KOPT-K1 (cell line): ENCODE measurements around the gene FZD7.

Experiments
- H3K27ac ChIP-seq: fragments of 200-600 bp; sonication (generic); 2 replicates; pipeline ENCODE4 v1.5.1; 2016; ENCODE audit warnings: antibody characterized with exemption, mild to moderate bottlenecking, low read depth, low read length; ENCODE audit not compliant: poor library complexity, severe bottlenecking
- H3K36me3 ChIP-seq: fragments of 200-600 bp; sonication (generic); 2 replicates; pipeline ENCODE4 v1.5.1; 2017; ENCODE audit warnings: antibody characterized with exemption, mild to moderate bottlenecking, low read length, moderate library complexity; ENCODE audit not compliant: insufficient read depth
- H3K9me3 ChIP-seq: fragments of 200-600 bp; sonication (generic); 2 replicates; pipeline ENCODE4 v1.5.1; 2017; ENCODE audit warnings: antibody characterized with exemption, low read length, mild to moderate bottlenecking; ENCODE audit not compliant: insufficient read depth, poor library complexity, severe bottlenecking

FZD7 gene

DNA sequence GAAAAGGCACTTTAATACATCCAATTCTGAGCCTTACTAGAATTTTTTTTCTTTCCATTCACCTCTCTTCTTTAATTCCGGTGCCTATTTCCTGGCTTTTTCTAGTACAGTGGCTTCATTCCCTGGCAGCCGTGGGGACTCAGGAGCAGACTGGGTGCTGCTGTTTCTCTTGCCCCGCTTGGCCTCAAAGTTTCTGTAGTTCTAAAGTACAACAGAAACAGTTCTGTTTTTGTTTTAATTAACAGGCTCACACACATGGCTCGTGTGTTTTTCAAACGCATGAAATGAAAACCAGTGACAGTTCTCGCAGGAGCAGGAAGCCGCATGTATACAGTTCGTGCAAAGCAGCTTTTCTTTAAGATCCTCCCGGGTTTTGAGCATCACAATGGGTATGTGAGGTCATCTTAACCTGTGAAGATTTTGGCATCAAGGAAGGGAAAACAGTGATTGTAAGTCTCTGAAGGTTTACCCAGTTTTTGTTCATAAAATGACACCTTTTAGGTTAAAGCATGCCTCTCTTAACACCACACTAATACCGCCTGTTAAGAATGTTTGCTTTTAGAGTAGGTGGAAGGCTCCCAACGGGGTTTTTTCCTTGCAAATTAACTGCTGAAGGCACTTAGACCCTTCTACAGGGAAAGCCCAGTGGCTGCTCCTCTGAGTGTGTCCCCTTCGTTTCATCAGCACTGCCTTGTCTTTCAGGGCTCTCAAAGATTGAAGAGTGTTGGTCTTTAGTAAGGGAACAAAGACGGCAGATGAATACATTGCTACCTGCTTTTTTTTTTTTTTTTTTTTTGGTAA is 5.8 kb downstream of the FZD7 start:
- Histone ChIP-seq H3K27ac (no peak overlapping the region), H3K36me3 (no peaks in the 10 kb centered on the region), H3K9me3 (no peaks in the 10 kb centered on the region)

DNA sequence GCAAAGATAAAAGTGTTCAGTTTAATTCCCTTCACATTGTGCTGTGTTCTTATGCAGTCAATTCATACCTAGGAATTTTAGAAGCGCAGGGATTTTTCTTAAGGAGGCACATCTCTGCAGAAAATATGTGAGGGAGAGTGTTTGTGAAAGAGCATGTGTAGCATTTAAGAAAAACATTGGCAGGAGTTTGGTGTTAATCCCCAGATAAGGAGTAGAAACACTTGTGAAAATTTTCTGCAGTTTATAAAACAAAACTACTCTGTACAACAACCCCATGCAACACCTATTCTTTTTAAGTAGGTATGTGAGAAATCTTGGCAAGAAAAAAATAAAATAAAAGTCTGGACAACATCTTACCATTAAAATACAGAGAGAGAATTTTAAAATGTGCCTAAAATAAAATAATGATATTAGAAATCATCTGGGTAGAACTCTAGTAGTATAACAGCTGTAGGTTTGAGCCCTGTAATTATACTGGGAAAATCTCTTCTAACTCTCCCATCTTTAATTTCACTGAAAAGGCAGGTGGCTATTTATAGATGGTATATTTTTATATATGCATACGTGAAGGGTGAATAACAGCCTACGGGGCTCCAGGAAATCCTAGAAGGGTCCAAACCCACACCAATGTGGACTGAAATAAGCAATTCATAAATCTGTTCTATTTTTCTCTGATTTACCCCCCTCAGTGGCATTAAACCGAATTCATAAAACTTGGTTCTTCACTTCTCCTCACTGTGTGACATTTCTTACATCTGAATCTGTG is 6.6 kb downstream of the FZD7 start:
- Histone ChIP-seq H3K36me3 (no peaks in the 10 kb centered on the region), H3K9me3 (no peaks in the 10 kb centered on the region), H3K27ac (no peak overlapping the region)

DNA sequence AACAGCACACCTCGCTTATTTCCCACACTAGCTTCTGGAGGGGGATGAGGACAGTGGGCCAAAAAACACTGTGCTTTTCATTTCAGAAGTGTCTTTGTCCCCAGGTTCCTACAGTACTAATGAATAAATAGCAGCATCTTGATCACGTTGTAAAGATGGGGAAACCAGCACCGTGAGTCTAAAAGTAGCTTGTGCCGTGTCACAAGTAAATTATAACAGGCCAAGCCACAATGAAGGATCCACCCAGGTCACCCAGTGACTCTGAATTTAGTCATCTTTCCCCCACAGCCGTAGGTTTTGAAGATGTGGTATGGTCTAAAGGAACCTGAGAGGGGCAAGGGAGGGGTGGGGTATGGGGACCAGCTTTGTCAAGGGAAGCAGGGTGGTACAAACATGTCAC is 8.8 kb downstream of the FZD7 start:
- no peak overlapping the region for H3K27ac ChIP-seq
- no peaks in the 10 kb centered on the region for H3K9me3 ChIP-seq
- H3K36me3 ChIP-seq, result no peaks in the 10 kb centered on the region

- Histone ChIP-seq H3K27ac (no peak overlapping the region), H3K36me3 (no peaks in the 10 kb centered on the region), H3K9me3 (no peaks in the 10 kb centered on the region)
Observed at GRCh38 chr2:202043475-202043874, 9.8 kb downstream of the FZD7 start.

DNA sequence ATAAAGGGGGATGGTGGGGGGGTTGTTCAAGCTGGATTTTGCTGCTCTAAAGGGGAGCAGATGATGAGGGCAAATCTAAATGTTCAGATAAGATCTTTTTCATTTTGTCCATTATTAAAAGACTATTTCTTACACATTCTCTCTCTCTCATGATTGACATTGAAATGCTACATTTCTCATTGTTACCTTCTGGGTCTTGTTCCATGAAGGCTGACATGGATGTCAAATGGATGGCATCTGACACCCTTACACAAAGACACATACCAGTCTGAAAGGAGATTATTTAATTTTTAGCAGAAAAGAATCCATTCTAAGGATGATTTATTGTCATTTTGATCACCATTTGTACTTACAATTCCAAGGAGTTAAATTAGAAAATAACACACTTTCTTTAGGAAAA is 11.1 kb downstream of the FZD7 start:
- H3K36me3 ChIP-seq, result no peaks in the 10 kb centered on the region

DNA sequence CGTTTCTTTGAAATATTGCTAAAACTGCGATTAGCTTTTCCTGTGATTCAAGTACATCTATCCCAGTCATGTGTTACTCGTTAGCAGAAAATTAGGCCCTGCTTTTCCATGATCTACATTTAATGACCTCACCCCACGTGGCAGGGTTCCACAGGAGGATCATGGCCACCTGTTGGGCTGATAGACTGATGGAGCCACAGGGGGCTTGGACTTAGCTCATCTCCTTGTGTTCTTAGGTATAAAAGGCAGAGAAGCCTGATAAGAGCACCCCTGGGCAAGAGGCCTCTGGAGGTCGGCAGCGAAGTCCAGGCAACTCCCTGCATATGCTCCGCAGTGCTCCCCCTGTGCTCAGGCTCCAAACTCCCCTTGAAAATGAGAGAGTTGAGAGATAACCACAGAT is 12.9 kb downstream of the FZD7 start:
- H3K36me3 ChIP-seq, result no peaks in the 10 kb centered on the region
- no peak overlapping the region for H3K27ac ChIP-seq
- no peaks in the 10 kb centered on the region for H3K9me3 ChIP-seq

More for the DNA sequence above, 11.1 kb downstream of the FZD7 start:
- Histone ChIP-seq H3K9me3 (no peaks in the 10 kb centered on the region), H3K27ac (no peak overlapping the region)

DNA sequence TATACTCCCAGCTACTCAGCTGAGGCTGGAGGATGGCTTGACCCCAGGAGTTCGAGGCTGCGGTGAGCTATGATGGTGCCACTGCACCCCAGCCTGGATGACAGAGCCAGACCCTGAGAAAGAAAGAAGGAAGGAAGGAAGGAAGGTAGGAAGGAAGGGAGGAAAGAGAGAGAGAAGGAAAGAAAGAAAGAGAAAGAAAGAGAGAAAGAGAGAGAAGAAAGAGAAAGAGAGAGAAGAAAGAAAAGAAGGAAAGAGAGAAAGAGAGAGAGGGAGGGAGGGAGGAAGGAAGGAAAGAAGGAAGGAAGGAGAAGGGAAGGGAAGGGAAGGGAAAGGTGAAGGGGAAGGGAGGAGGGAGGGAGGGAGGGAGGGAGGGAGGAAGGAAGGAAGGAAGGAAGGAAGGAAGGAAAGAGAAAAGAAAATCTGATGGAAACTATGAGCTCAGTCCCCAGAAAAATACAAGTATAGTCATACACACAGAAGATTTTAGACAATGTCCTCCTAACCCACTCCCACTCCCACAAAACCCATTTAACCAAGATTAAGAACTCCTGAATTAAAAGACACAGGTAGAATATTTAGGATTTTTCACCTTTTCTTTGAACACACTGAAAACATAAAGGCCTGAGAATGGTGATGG is 15.6 kb downstream of the FZD7 start:
- Histone ChIP-seq H3K27ac (no peak overlapping the region), H3K36me3 (no peaks in the 10 kb centered on the region), H3K9me3 (no peaks in the 10 kb centered on the region)

GRCh38 chr2:202049840-202050239 is 16.2 kb downstream of the FZD7 start:
- no peaks in the 10 kb centered on the region for H3K36me3 ChIP-seq
- no peak overlapping the region for H3K27ac ChIP-seq
- no peaks in the 10 kb centered on the region for H3K9me3 ChIP-seq

- H3K36me3 ChIP-seq, result no peaks in the 10 kb centered on the region
- no peak overlapping the region for H3K27ac ChIP-seq
- H3K9me3 ChIP-seq, result no peaks in the 10 kb centered on the region
Observed at GRCh38 chr2:202050652-202051051, 17.0 kb downstream of the FZD7 start.

- Histone ChIP-seq H3K9me3 (no peaks in the 10 kb centered on the region), H3K27ac (no peak overlapping the region), H3K36me3 (no peaks in the 10 kb centered on the region)
Observed at GRCh38 chr2:202051499-202052161, 18.0 kb downstream of the FZD7 start.

DNA sequence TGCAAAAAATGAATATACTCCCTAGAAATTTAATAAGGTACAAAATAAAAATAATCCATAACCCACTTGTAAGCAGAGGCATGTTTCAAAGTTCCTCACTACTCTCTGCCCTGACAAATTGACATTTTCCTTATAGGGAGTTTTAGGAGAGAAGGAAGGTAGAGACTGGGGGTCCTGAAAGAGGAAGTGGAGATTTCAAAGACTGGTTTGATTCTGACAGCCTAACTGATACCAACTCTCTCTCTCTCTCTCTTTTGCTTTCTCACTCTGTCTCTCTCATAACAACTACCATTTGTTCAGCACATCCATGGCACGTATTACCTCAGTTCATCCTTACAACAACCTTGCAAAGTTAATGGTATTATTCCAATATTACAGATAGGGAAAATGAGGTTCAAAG is 18.6 kb downstream of the FZD7 start:
- H3K9me3 ChIP-seq, result no peaks in the 10 kb centered on the region
- no peaks in the 10 kb centered on the region for H3K36me3 ChIP-seq
- no peak overlapping the region for H3K27ac ChIP-seq

GRCh38 chr2:202054679-202055078 is 21.0 kb downstream of the FZD7 start:
- H3K27ac ChIP-seq, result no peak overlapping the region
- no peaks in the 10 kb centered on the region for H3K9me3 ChIP-seq
- H3K36me3 ChIP-seq, result no peaks in the 10 kb centered on the region

- H3K36me3 ChIP-seq, result no peaks in the 10 kb centered on the region
- no peaks in the 10 kb centered on the region for H3K9me3 ChIP-seq
- no peak overlapping the region for H3K27ac ChIP-seq
Observed at GRCh38 chr2:202056611-202057010, 23.0 kb downstream of the FZD7 start.

DNA sequence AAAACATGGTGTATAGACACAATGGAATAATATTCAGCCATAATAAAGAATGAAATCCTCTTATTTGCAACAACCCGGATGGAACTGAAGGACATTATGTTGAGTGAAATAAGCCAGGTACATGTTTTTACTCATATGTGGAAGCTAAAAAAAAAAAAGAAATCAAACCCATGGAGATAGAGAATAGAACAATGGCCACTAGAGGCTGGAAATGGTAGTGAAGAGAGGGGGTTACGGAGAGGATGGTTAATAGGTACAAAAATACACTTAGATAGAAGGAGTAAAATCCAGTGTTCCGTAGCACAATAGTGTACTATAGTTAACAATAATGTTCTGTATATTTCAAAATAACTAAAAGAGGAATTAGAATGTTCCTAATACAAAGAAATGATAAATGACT is 26.6 kb downstream of the FZD7 start:
- Histone ChIP-seq H3K27ac (no peak overlapping the region), H3K36me3 (no peaks in the 10 kb centered on the region)

GRCh38 chr2:202061695-202062094 is 28.0 kb downstream of the FZD7 start:
- Histone ChIP-seq H3K9me3 (no peaks in the 10 kb centered on the region), H3K36me3 (no peaks in the 10 kb centered on the region), H3K27ac (no peak overlapping the region)

More for the DNA sequence above, 26.6 kb downstream of the FZD7 start:
- H3K9me3 ChIP-seq, result no peaks in the 10 kb centered on the region
